ENCODE results near the gene MIDN.

DNA sequence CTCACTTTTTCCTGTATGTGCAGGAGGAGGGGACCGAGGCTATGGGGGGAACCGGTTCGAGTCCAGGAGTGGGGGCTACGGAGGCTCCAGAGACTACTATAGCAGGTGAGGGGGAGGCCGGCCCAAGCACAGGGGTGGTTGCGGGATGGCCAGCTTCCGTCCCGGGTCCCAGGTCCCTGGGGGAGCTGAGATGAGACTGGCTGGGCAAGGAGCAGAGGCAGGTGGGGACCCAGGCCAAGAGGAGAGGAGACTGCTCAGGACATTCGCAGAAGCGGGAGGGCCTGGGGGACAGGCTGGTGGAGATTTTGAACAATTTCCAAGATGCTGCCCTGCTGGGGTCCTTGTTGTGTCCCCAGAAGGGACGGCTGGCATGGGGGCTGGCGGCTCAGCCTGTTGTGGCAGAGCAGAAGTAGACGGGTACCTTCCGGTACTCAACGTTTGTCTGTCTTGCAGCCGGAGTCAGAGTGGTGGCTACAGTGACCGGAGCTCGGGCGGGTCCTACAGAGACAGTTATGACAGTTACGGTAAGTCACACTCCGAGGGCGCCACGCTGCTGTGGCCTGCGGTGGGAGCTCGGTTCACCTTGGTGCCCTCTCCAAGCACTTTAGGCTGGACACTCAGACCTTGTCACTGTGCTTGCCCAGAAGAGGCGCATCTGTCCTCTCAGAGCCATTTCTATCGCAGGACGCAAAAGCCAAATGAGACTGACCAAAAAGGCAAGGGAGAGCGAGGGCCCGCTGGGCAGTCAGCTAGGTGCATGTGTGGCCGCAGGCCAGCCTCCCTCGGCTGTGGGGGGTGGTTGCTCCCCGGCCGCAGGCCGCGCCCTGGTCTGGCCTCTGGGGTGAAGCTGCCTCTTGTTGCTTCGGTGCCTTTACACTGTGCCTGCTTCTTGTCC, 23.4 kb downstream of the MIDN start:
- TF ChIP-seq, protein P1, sequence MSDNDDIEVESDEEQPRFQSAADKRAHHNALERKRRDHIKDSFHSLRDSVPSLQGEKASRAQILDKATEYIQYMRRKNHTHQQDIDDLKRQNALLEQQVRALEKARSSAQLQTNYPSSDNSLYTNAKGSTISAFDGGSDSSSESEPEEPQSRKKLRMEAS (IDR thresholded peaks at IDR 0.05) = no peak
- no peak for TF ChIP-seq ESRRA (IDR thresholded peaks at IDR 0.05; ENCODE audit: borderline replicate concordance, low read length)
- TF ChIP-seq CTCF (IDR thresholded peaks at IDR 0.05) = no peak
- TF ChIP-seq POLR2A (IDR thresholded peaks at IDR 0.05; ENCODE audit: low read length) = no peak
- TF ChIP-seq CBX2 (IDR thresholded peaks at IDR 0.05; ENCODE audit: borderline replicate concordance, low read depth) = no peak
- no peak for TF ChIP-seq BCL3 (IDR thresholded peaks at IDR 0.05)
- TF ChIP-seq RAD21 (conservative IDR thresholded peaks at IDR 0.05 in 1 of 2, IDR thresholded peaks at IDR 0.05 in 1 of 2) = no peak
- TF ChIP-seq, protein P2, sequence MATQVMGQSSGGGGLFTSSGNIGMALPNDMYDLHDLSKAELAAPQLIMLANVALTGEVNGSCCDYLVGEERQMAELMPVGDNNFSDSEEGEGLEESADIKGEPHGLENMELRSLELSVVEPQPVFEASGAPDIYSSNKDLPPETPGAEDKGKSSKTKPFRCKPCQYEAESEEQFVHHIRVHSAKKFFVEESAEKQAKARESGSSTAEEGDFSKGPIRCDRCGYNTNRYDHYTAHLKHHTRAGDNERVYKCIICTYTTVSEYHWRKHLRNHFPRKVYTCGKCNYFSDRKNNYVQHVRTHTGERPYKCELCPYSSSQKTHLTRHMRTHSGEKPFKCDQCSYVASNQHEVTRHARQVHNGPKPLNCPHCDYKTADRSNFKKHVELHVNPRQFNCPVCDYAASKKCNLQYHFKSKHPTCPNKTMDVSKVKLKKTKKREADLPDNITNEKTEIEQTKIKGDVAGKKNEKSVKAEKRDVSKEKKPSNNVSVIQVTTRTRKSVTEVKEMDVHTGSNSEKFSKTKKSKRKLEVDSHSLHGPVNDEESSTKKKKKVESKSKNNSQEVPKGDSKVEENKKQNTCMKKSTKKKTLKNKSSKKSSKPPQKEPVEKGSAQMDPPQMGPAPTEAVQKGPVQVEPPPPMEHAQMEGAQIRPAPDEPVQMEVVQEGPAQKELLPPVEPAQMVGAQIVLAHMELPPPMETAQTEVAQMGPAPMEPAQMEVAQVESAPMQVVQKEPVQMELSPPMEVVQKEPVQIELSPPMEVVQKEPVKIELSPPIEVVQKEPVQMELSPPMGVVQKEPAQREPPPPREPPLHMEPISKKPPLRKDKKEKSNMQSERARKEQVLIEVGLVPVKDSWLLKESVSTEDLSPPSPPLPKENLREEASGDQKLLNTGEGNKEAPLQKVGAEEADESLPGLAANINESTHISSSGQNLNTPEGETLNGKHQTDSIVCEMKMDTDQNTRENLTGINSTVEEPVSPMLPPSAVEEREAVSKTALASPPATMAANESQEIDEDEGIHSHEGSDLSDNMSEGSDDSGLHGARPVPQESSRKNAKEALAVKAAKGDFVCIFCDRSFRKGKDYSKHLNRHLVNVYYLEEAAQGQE (IDR thresholded peaks at IDR 0.05) = no peak

Data from A549 (cell line).